ENCODE results near the gene GTF2I. TPM values are rescaled to one million over a fixed set of nuclear protein-coding genes. Genes with fewer than 3 reads are reported as not detected.
"Not testable (repeated sequence)": the region's sequence is repeated elsewhere in the genome, so short reads cannot be mapped to it uniquely, and the experiment has no call there.

GTF2I gene
- total RNA-seq, 1 experiment from 2014 or later: 99.7 TPM

DNA sequence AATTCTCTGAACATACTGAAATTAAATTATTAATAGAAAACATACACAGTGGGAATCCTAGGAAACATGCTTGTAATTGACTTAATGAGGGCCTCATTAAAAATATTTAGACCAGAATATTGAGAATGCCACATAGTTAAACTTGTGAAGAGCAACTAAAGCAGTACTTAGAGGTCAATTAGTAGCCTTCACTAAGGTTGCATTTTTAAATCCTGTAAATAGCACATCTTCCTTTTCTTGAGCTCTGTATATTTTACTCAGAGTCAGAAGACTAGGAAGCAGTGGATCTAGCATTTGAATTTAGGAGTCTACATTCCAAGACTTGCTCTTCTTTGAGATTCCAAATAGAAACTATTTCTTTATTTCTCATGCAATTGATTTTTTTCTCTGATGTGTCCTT lies 56.0 kb downstream of the GTF2I start:
- DNase-seq (ENCODE audit: low read depth): no peak

DNA sequence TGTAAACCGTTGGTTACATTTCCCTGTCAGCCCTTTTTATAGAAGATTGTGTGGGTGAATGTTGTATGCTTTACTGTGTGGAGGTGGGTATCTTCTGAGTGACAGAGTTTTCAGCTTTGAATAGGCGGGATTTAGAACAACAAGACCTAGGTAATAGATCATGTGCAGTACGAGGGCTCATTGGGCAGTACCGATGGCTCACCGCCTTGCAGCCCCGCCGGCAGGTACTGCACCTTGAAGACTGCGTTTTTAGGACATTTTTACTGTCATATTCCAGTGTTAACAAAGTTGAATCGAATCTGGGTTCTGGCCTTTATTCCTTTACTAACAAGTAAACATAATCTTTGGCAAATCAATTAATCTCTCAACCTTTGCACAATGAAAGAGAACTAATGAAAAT lies 60.4 kb downstream of the GTF2I start:
- no peak for DNase-seq (ENCODE audit: low read depth)

DNA sequence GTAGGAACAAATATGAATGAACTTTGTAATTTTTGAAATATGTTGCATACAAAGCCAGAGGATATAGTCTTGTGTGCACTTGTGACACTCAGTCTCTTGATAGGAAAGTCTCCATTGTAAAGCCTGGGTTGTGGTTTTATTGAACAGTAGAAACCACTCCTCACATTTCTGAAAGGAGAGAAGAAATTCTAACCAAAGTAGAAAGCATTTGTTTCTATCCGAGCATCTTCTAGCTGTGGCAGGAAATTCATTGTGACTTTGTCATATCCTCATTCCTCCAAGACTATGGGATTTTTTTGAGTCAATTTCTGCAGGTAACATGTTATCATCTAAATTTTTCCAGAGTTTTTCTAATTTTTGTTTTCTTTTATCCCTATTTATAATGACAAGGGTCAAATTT lies 60.8 kb downstream of the GTF2I start:
- no peak for DNase-seq (ENCODE audit: low read depth)

DNA sequence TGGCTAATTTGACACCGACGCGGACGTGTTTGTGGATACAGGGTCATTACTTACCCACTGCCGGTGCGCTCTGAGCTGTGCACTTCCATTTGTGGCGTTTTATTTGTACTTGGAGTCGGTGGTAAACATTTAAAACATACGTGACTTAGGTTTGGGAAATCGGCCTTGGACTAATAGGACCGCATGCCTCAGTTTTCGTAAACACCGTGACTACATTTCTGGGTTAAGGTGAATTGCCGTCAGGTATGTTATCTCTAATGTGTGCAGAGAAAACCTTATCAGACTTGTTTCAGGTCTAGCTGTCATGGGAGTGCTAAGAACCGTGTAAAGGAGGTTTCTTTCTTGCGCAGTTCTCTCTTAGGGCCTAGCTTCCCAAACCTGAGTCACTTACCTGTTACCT lies 64.6 kb downstream of the GTF2I start:
- DNase-seq (ENCODE audit: low read depth): no peak

DNA sequence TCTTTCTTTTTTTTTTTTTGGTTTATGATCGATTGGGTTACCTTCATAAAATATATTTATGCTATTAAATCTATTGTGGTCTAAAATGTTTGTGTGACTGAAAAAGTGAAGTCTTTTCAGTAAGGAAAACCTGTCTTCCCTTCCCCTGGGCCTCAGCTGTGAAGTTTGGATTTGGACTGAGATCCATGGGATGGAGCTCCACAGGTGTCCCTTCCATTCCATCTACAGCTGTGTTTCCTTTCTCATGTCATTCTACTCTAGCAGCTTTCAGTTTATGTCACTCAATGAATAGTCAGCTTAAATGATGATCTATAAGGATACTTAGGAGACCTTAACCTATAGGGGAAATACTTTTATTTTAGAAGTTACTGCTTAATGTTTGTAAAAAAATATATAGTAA lies 68.3 kb downstream of the GTF2I start:
- DNase-seq (ENCODE audit: low read depth): no peak

DNA sequence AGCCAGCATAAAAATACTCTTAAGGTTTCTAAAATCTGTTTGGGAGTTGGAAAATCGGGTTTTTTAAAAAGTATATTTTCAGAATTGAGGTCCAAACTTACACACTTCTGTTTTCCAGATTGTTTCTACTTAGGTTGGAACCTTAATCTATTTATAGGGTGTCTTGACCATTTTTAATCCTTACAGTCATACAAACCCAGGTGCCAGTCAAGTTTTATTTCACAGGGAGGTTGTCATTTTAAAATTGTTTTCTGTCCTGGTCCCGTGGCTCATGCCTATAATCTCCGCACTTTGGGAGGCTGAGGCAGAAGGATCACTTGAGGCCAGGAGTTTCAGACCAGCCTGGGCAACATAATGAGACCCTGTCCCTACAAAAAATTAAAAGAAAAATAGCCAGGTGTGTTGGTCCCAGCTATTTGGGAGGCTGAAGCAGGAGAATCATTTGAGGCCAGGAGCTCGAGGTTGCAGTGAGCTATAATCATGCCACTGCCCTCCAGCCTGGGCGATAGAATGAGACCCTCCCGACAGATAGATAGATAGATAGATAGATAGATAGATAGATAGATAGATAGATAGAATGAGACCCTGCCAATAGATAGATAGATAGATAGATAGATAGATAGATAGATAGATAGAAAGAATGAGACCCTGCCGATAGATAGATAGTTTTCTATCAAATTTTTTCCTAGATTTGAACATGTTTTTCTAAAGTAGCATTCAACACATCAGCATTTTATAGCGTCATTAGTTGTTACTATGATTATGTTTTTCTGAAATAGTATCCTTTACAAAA lies 69.0 kb downstream of the GTF2I start:
- no peak for DNase-seq (ENCODE audit: low read depth)

DNA sequence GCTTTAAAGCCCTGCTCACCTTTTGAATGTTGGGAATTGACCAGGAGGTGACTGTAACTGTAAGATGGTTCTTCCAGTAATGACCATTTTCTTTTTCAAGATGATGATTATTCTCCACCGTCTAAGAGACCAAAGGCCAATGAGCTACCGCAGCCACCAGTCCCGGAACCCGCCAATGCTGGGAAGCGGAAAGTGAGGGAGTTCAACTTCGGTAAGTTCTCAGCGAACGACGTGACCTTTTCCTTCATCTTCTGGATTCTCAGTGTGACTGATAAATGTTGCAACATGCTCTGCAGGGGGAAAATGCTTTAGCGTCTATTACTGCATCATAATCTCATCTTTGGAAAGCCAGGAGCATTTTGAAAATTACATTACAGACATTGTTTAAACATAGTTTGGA lies 71.2 kb downstream of the GTF2I start:
- not testable (repeated sequence) for DNase-seq (ENCODE audit: low read depth)

DNA sequence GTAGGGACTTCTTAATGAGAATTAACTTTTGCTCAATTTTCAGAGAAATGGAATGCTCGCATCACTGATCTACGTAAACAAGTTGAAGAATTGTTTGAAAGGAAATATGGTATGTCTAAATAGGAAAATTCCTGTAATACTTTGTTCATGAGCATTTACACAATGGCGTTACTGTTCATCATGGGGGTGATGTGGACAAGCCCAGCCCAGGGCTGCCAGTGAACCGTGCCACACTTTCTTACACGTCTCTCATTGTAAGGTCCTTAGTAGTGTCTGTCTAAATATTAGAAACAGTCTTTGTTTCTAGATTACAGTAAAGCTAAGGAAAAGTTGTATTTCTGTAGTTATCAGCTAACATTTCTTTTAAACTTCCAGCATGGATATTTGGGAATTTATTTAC lies 72.7 kb downstream of the GTF2I start:
- DNase-seq (ENCODE audit: low read depth): not testable (repeated sequence)

DNA sequence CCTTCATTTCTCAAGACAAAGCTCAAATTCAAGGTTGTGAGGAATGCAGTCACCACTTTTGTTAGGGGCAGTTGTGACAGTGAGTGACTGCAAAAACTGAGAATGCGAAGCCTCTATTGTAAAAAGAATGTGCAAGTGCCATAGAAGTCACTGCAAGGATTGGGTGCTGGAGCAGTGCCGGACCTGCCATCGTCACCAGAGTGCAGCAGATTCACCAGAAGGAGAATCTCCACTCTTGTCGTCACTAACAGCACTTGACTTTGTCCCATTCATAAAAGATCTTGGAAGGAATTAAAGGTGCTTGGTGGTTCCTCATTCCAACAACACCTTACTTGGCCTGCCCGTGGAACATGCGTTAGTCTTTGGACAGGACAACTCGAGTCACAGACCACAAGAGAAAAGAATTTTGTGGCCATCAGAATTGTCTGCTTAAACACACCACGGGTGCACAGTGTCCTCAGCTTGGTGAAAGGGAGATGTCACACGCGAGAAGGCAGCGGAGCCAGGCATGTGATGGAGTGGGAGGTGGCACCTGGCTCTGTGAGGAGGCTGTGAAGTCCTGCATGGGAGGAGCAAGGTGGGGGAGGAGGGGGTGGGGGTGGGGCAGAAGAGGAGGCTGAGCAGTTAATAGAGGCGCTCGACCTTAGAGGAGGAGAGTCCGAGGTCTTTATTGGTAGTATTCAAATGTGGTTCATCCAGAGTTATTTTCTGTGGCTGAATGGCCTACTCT lies 82.6 kb downstream of the GTF2I start:
- not testable (repeated sequence) for DNase-seq (ENCODE audit: low read depth)

DNA sequence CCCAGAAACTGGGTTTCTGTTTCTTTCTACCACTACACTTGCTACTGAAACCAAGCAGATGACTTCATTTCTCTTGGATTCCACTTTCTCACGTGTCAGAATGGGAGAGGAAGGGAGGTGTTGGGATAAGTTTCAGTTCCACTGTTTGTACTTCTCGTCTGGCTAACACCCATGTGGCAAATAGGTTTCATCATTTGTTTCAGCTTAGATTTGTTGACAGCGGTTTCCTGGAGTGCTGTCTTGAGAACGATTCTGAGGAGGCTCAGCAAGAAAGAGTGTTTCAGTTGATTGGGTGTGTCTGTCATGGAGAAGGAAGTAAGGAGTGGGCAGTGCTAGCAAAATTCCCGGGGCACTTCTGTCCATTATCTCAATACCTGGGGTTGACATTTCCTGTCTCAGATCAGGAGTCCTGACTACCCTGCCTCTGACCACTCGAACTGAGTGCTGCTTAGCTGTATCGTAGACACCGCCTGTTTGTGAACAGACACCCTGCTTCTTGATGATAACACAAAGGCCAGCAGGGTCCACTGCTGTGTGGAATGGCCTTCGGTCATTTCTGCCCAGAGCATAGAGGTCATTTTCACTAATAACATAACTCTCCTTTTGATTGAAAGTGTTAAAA lies 86.5 kb downstream of the GTF2I start:
- DNase-seq (ENCODE audit: low read depth): not testable (repeated sequence)

DNA sequence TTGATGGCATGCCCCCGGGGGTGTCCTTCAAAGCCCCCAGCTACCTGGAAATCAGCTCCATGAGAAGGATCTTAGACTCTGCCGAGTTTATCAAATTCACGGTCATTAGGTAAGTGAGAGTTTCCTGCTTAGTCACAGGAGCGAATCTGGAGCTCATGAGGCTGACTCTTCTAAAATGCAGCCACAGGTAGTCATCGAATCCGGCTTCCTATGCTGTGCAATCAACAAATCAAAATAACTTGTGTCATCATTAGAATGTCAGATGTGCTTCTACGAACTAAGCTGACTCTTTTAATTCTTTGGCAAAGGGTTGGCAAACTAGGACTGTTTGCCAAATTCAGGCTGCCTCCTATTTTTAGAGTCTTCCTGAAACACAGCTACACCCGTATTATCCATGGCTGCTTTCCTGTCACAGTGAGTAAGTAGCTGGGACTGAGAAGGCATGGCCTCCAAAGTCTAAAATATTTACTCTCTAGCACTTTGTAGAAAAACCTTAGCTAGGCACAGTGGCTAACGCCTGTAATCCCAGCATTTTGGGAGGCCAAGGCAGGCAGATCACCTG lies 96.5 kb downstream of the GTF2I start:
- not testable (repeated sequence) for DNase-seq (ENCODE audit: low read depth)

DNA sequence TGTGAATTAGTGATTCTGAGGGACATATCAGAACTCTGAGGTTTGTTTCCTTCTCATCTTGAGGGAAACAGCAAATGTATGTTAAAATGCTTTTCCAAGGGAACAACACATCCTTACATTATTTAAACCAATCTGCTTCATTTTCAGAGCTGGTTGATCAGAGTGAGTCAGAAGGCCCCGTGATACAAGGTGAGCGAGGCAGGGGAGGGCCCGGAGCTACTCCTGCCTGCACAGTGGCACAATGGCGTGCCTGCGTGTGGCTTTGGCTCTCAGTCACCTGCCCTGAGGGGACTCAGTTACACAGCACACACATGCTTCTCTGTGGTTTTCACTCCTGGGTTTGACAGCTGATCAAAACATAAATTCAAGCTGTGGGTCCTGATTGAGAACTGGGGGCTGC lies 99.2 kb downstream of the GTF2I start:
- not testable (repeated sequence) for DNase-seq (ENCODE audit: low read depth)

DNA sequence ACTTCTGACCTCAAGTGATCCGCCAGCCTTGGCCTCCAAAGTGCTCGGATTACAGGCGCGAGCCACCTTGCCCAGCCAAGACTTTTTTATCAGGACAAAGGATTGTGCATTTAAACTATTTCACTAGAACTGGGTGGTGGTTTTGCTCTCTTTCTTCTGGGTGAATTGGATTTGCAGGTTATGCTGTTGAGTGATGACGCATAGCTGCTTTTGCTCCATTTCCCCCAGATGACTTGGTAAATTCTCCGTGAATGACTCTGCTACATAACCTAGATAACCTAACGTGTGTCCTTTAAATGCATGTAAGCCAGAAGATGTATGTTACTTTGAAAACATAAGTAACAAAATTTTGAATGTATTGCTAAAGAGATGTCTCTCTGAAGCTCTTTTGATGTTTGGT lies 100.8 kb downstream of the GTF2I start:
- DNase-seq (ENCODE audit: low read depth): not testable (repeated sequence)

DNA sequence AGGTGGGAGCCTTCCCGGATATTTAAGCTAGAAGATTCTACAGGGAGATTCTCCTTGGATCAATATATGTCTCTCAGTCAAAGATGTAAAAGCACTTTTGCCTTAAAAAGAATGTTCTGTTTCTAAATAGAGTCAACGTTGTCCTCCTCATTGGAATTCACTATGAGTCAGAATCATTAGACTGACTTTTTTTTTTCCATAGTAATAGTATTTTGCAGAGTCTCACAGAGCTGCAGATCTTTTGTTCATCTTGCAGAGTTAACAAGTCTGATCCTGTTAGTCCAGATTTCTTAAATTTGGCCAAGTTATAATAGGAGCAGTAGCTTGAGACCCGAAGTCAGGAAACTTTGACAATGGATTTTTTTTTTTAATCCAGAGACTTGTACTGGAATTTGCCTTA lies 101.5 kb downstream of the GTF2I start:
- DNase-seq (ENCODE audit: low read depth): not testable (repeated sequence)

DNA sequence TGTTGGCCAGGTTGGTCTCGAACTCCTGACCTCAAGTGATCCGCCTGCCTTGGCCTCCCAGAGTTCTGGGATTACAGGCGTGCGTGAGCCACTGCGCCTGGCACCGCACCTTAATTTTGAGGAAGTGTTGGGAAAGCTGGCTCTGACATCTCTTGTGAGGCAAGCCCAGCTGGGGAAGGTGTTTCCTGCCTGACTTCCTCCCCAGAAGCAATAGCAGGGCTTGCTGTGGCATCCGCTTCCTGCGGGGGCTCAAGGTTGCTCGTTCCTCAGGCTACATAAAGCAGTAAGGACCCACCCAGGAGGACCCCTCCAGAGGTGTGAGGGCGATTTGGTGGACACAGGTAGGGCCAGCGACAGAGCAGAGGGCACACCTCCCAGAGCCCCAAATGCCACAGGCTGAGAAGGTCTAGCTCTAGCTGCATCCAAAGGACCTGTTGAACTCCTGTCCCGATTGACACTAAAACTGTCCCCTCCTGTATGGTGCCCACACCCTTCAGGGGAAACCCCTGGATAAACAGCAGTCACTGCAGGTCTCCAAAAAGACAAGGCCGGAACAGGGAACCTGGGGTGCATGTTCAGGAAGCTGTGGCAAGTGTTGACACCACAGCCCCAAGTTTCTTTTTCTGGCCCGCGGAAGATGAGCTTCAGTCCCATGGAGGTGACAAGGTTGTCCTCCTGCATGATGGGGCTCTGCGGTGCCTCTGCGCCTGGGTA lies 107.8 kb downstream of the GTF2I start:
- DNase-seq (ENCODE audit: low read depth): not testable (repeated sequence)

DNA sequence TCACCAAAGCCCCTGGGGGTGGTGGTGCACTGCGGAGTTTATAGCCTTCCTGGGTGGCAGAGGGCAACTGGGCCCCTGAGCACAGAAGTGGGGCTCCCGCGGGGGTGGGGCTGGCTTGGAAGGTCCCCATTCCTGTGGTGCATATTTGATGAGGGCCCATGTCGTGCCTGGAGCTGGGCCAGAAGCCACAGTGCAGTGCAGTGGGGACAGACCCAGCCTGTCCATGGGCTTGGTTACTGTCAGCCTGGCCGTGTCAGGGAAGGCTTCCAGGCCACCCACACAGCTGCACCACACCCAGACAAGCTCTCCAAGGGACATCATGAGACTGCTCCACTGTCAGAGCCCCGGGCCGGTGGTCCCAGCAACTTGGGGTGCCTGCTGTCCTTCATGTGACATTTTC lies 109.0 kb downstream of the GTF2I start:
- DNase-seq (ENCODE audit: low read depth): not testable (repeated sequence)

DNA sequence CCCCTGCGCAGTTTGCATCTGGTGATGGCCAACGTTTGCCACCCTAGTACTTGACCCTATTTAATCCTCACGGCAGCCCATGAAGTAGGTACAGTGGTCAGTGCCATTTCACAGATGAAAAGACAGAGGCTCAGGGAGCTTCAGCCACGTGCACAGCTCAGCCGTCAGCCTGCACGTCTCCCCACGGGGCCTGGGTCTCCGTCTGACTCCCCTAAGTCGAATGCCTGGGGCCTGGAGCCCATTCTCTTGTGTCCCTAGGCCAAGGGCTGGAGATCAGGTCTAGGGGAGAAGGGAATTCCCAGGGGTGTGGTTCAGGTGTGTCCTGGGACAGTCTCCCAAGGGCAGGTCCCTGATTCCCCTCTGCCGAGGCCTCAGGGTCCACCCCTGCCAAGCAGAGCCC lies 109.5 kb downstream of the GTF2I start:
- DNase-seq (ENCODE audit: low read depth): not testable (repeated sequence)

DNA sequence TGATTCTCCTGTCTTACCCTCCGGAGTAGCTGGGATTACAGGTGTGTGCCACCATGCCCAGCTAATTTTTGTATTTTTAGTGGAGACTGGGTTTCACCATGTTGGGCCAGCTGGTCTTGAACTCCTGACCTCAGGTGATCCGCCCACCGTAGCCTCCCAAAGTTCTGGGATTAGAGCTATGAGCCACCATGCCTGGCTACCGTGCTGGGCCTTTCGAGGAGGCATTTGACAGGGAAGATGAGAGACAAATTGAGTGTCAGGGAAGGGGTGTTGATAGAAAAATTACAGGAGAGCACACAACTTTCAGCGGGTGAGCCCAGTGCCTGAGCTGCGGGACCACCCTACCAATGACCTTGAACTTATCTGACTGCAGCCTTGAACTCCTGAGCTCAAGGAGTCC lies 112.5 kb downstream of the GTF2I start:
- DNase-seq (ENCODE audit: low read depth): not testable (repeated sequence)

DNA sequence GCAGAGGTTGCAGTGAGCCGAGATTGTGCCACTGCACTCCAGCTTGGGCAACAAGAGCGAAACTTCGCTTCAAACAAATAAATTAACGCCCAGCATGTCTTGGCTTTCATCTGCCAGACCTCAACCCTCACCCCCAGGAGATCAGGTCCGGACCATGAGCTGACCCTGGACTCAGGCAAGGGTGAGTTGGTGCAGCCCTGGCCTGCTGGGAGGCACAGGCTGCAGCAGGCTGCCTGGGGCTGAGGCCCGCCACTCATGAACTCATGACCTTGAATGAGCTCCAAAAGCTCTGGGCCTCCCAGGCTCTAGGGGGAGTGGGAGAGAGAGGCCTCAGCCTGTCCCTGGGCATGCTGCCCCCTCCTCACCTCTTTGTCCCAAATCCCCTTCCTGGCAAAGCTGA lies 114.6 kb downstream of the GTF2I start:
- DNase-seq (ENCODE audit: low read depth): not testable (repeated sequence)

DNA sequence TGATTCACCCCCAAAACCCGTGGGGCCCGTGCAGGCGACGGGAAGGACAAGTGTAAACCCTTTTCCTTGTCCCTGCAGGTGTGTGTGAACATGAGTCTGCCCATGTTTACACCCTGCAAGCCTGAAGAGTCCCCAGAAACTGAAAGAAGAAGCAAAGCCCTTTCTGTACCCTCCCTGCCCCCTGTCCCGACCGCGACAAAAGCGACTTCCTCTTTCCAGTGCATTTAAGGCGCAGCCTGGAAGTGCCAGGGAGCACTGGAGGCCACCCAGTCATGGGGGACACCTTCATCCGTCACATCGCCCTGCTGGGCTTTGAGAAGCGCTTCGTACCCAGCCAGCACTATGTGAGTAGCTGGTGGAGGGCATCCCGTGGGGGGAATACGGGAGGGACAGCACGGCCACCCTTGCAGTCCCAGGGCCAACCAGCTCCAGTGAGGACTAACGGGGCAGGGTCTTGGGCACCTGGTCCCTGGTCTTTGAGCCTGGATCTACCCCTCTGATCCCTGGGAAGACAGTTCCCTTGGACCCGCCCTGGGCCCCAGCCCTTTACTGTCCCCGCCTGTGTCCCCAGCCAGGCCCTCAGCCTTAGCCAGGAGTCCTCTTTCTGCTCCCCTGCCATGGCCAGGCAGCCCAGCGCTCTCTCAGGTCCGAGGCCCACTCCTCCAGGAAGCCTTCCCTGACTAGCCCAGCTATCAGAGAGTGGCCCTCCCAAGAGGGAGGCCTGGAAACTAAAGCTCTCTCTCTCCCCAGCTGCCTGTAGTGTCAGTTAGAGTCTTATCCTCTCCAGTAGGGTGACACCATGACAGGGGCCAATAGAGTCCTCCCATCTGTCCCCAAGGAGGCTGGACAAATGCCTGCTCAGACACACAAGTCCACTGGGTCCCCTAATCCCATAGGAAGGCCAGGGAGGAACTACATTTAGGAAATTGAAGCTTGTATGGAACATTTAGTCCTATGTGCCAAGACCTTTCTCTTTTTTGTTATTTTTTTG lies 116.5 kb downstream of the GTF2I start, which contains the start of gene NCF1:
Gene NCF1, plus strand, starts transcription at position 252 of the 991 bp plus-strand sequence. Its CDS starts 21 bp downstream, at position 273.
- DNase-seq (ENCODE audit: low read depth): not testable (repeated sequence)
